GM23248 (cell line): Measurements from ENCODE around the gene SUSD3.

Source experiments
- EZH2 ChIP-seq: fragments of 200-600 bp; sonication (generic); IDR thresholded peaks from 2 replicates; pipeline ENCODE4 v1.6.1; 2018; ENCODE audit warnings: antibody characterized with exemption, mild to moderate bottlenecking; ENCODE audit not compliant: insufficient read depth, poor library complexity, severe bottlenecking
- EZH2phosphoT487 ChIP-seq: fragments of 200-600 bp; sonication (generic); IDR thresholded peaks from 2 replicates; pipeline ENCODE4 v1.6.1; 2018; ENCODE audit warnings: antibody characterized with exemption, moderate library complexity, mild to moderate bottlenecking, low read depth; ENCODE audit not compliant: insufficient read depth

DNA sequence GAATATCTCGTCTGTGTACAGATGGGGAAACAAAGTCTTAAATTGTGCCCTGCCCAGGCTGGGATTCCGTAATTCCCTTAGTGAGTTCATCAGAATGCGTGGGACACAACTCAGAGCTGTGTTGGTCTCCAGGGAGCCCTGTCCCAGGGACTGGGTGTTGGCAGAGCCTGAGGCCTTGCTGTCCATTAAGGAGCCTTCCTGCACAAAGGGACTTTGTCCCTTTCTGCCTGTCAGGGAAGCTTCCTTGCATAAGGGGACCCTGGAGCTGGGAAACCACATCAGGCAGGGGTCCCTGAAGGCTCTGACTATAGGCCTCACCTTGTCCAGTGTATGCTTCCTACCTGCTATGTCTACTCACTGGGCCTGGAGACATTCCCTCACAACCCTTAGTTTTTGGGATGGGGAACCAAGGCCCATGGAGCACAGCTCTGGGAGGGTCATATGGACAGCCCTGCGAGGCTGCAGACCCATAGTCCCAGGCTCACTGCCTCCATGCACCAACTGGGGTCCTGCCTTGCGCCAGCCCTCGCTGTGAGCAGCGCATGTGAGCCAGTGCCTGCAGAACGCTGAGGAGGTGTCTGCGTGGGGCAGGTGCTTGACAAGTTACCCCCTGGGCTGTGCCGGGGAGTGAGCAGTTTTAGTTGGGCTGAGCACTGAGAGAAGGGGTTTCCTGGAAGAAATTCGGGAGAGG is 39.2 kb downstream of the SUSD3 start:
- TF ChIP-seq EZH2phosphoT487 (no peak), EZH2 (no peak)
